ENCODE data around the gene TMEM52B.
"Not testable (repeated sequence)": the region's sequence is repeated elsewhere in the genome, so short reads cannot be mapped to it uniquely, and the experiment has no call there.

TMEM52B gene

GRCh38 chr12:10223208-10223607 is 44.4 kb downstream of the TMEM52B start:
- TF ChIP-seq, protein P1, sequence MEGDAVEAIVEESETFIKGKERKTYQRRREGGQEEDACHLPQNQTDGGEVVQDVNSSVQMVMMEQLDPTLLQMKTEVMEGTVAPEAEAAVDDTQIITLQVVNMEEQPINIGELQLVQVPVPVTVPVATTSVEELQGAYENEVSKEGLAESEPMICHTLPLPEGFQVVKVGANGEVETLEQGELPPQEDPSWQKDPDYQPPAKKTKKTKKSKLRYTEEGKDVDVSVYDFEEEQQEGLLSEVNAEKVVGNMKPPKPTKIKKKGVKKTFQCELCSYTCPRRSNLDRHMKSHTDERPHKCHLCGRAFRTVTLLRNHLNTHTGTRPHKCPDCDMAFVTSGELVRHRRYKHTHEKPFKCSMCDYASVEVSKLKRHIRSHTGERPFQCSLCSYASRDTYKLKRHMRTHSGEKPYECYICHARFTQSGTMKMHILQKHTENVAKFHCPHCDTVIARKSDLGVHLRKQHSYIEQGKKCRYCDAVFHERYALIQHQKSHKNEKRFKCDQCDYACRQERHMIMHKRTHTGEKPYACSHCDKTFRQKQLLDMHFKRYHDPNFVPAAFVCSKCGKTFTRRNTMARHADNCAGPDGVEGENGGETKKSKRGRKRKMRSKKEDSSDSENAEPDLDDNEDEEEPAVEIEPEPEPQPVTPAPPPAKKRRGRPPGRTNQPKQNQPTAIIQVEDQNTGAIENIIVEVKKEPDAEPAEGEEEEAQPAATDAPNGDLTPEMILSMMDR (IDR thresholded peaks at IDR 0.05; ENCODE audit: low read depth, low read length, missing control alignments) = no peak
- DNase-seq (ENCODE audit: extremely low read depth, low read depth) = no peak

GRCh38 chr12:10225426-10225825 is 46.6 kb downstream of the TMEM52B start:
- not testable (repeated sequence) for DNase-seq (ENCODE audit: extremely low read depth, low read depth); H3K4me3 ChIP-seq (replicated peaks; ENCODE audit: low read depth, low read length)

More at GRCh38 chr12:10223208-10223607, 44.4 kb downstream of the TMEM52B start:
- H3K4me3 ChIP-seq (replicated peaks; ENCODE audit: low read depth, low read length) = no peak overlapping the region

- TF ChIP-seq, protein P1 (IDR thresholded peaks at IDR 0.05; ENCODE audit: low read depth, low read length, missing control alignments) = no peak
- no peak overlapping the region for H3K4me3 ChIP-seq (replicated peaks; ENCODE audit: low read depth, low read length)
- no peak for DNase-seq (ENCODE audit: extremely low read depth, low read depth)
These were observed 47.3 kb downstream of the TMEM52B start for GRCh38 chr12:10226086-10226485.

DNA sequence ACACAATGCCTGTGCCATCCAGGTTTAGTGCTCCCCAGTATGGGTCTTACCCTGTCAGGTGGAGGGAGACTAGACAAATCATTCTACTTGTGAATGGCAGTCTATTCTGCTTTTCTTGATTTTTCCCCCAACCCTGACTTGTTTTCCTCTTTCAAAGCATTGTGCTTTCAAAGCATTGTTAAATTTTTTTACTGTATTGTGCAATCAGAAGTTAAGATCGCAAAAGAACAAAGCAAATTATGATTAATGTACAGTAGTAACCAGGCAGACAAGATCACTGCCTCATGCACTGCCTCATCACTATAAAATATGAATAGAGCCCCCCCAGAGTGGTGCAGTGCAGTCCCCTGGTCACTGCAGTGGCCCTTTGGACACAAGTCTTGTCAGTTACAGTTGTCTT is 47.9 kb downstream of the TMEM52B start:
- TF ChIP-seq, protein P1 (IDR thresholded peaks at IDR 0.05; ENCODE audit: low read depth, low read length, missing control alignments) = no peak
- H3K4me3 ChIP-seq (replicated peaks; ENCODE audit: low read depth, low read length) = no peak overlapping the region
- DNase-seq (ENCODE audit: extremely low read depth, low read depth) = no peak

- TF ChIP-seq, protein P1 (IDR thresholded peaks at IDR 0.05; ENCODE audit: low read depth, low read length, missing control alignments) = no peak
- DNase-seq (ENCODE audit: extremely low read depth, low read depth) = no peak
- H3K4me3 ChIP-seq (replicated peaks; ENCODE audit: low read depth, low read length) = no peak overlapping the region
These were observed 48.8 kb downstream of the TMEM52B start for GRCh38 chr12:10227648-10228047.

DNA sequence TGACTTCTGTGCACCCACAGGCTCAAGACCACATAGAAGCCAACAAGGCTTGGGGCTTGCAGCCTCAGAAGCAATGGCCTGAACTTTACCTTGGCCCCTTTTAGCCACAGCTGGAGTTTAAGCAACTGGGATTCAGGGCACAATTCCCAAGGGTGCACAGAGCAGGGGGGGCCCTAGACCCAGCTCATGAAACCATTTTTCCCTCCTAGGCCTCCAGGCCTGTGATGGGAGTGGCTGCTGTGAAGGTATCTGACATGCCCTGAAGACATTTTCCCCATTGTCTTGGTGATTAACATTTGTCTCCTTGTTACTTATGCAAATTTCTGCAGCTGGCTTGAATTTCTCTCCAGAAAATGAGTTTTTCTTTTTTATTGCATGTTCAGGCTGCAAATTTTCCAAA is 55.7 kb downstream of the TMEM52B start:
- TF ChIP-seq, protein P1 (IDR thresholded peaks at IDR 0.05; ENCODE audit: low read depth, low read length, missing control alignments) = no peak
- no peak overlapping the region for H3K4me3 ChIP-seq (replicated peaks; ENCODE audit: low read depth, low read length)
- DNase-seq (ENCODE audit: extremely low read depth, low read depth) = no peak

- DNase-seq (ENCODE audit: extremely low read depth, low read depth) = no peak
- H3K4me3 ChIP-seq (replicated peaks; ENCODE audit: low read depth, low read length) = no peak overlapping the region
- TF ChIP-seq, protein P1 (IDR thresholded peaks at IDR 0.05; ENCODE audit: low read depth, low read length, missing control alignments) = peak; percentile 79
These were observed 57.2 kb downstream of the TMEM52B start for GRCh38 chr12:10235761-10236631.
